K562 (cell line): ENCODE data around the gene TTLL8. TPM values are rescaled to one million over a fixed set of nuclear protein-coding genes. Genes with fewer than 3 reads are reported as not detected.

Experiments used
- ATAC-seq: fragments of 200-7000 bp; cut with Tn5 transposase; 3 replicates; pipeline ENCODE4 v1.9.1; 2020; ENCODE audit warnings: moderate library complexity
- BruUV-seq: library from RNA; stranded (reverse); fragments of 400-500 nt; replicated peaks from 2 replicates; lab custom pipeline; 2021; lab: Mats Ljungman, UMichigan
- CTCF ChIA-PET: fragments of 300-600 bp; formaldehyde crosslinking; extraction: SDS; loops from one replicate; lab custom pipeline; 2021; ENCODE audit warnings: low intra/inter-chr PET ratio; lab: Yijun Ruan, JAX
- POLR2A ChIA-PET: fragments of 300-600, 350-650 bp; sonication (Branson Sonifier 250); formaldehyde crosslinking; extraction: SDS; loops from one replicate; lab custom pipeline; 2021; ENCODE audit warnings: antibody characterized with exemption, inconsistent platforms; lab: Yijun Ruan, JAX
- DNase-seq, 4 experiments: peaks; one replicate each; pipeline versions ENCODE4 v3.0.0 to v3.0.0-alpha.2; 2011 to 2018; ENCODE audit warnings: low spot score in 3 of 4, mixed read lengths in 3 of 4; ENCODE audit errors: extremely low read depth in 1 of 4
- FAIRE-seq: peaks from 2 replicates; lab custom pipeline; 2011; peaks lifted over from hg19 to GRCh38; lab: Jason Lieb, UNC
- H2AFZ ChIP-seq: 2 replicates; pipeline ENCODE4 v1.6.0; 2011; ENCODE audit warnings: low read depth, low read length, control low read depth, inconsistent platforms
- H3K27ac ChIP-seq: fragments of 200-600 bp; 3 replicates; pipeline ENCODE4 v1.8.0; 2011; ENCODE audit warnings: low read depth, mild to moderate bottlenecking, control low read depth, inconsistent platforms, low read length, moderate library complexity, mixed read lengths; ENCODE audit errors: extremely low read depth
- H3K27me3 ChIP-seq, 2 experiments: fragments of 300-600 bp in 1 of 2; 2 replicates in 1 of 2; 3 replicates in 1 of 2; pipeline versions ENCODE4 v1.6.0 to v1.8.0; 2011; ENCODE audit warnings: inconsistent platforms in 2 of 2, low read length in 2 of 2, mild to moderate bottlenecking in 1 of 2, mixed read lengths in 1 of 2, moderate library complexity in 1 of 2; ENCODE audit not compliant: control insufficient read depth in 2 of 2, insufficient read depth in 2 of 2
- H3K36me3 ChIP-seq: fragments of 300-600 bp; 3 replicates; pipeline ENCODE4 v1.8.0; 2011; ENCODE audit warnings: mild to moderate bottlenecking, low read length, inconsistent platforms; ENCODE audit not compliant: control insufficient read depth, insufficient read depth
- H3K4me1 ChIP-seq, 2 experiments: fragments of 200-600 bp in 1 of 2; replicated peaks in 1 of 2; 2 replicates in 1 of 2; 3 replicates in 1 of 2; pipeline versions ENCODE4 v1.5.1 to v1.8.0; 2011; ENCODE audit warnings: inconsistent platforms in 2 of 2, low read length in 2 of 2, mild to moderate bottlenecking in 1 of 2, mixed read lengths in 1 of 2, moderate library complexity in 1 of 2; ENCODE audit not compliant: control insufficient read depth in 2 of 2, insufficient read depth in 2 of 2
- H3K4me2 ChIP-seq: 2 replicates; pipeline ENCODE4 v1.6.1; 2011; ENCODE audit warnings: low read length, control low read depth, inconsistent platforms, mixed read lengths; ENCODE audit not compliant: insufficient read depth
- H3K4me3 ChIP-seq: fragments of 200-600 bp; sonication (generic), shearing (Covaris generic); 2 replicates; pipeline ENCODE4 v1.5.1; 2016; ENCODE audit warnings: control low read depth, inconsistent platforms
- H3K79me2 ChIP-seq: fragments of 200-600 bp; 3 replicates; pipeline ENCODE4 v1.8.0; 2011; ENCODE audit warnings: low read length, inconsistent platforms; ENCODE audit not compliant: control insufficient read depth, insufficient read depth
- H3K9ac ChIP-seq, 2 experiments: 2 replicates each; pipeline versions ENCODE4 v1.6.0 to v1.6.1; 2011; ENCODE audit warnings: low read depth in 2 of 2, low read length in 2 of 2, control low read depth in 1 of 2, inconsistent platforms in 1 of 2, mild to moderate bottlenecking in 1 of 2, mixed read lengths in 1 of 2; ENCODE audit not compliant: insufficient read depth in 1 of 2
- H3K9me1 ChIP-seq: one replicate; pipeline ENCODE4 v1.6.0; 2011; ENCODE audit warnings: inconsistent platforms, mild to moderate bottlenecking, low read length, moderate library complexity; ENCODE audit not compliant: control insufficient read depth, insufficient read depth
- H3K9me3 ChIP-seq: replicated peaks from 2 replicates; pipeline ENCODE4 v1.5.1; 2011; ENCODE audit warnings: low read depth, low read length, inconsistent platforms; ENCODE audit not compliant: control insufficient read depth, insufficient read depth
- H4K20me1 ChIP-seq: replicated peaks from 2 replicates; pipeline ENCODE4 v1.6.1; 2011; ENCODE audit warnings: low read length, inconsistent platforms, mixed read lengths; ENCODE audit not compliant: control insufficient read depth, insufficient read depth
- CHD4 ChIP-seq: fragments of 200-600 bp; sonication (generic); IDR thresholded peaks from 3 replicates; pipeline ENCODE4 v1.6.1; 2012; ENCODE audit warnings: low read depth, mild to moderate bottlenecking, mixed read lengths, low read length, inconsistent platforms; ENCODE audit not compliant: insufficient read depth, insufficient replicate concordance, poor library complexity, severe bottlenecking
- POLR2H ChIP-seq: IDR thresholded peaks from 2 replicates; pipeline ENCODE4 v1.6.1; 2016; ENCODE audit warnings: missing genetic modification characterization, low read depth, mild to moderate bottlenecking, control low read depth, missing compliant biosample characterization, moderate library complexity
- SNRNP70 ChIP-seq: fragments of 200-400 bp; formaldehyde crosslinking; optimal IDR thresholded peaks from 2 replicates; pipeline ENCODE3; 2017; ENCODE audit warnings: low read depth, low read length
- YY1 ChIP-seq, 3 experiments: IDR thresholded peaks; 2 replicates each; pipeline ENCODE4 v1.6.1; 2011; ENCODE audit warnings: low read length in 2 of 3, mild to moderate bottlenecking in 2 of 3, moderate library complexity in 2 of 3, borderline replicate concordance in 1 of 3, control low read depth in 1 of 3, low read depth in 1 of 3; ENCODE audit not compliant: insufficient read depth in 3 of 3, insufficient replicate concordance in 2 of 3, control insufficient read depth in 1 of 3, insufficient read length in 1 of 3; ENCODE audit errors: extremely low read depth in 1 of 3
- ZNF584 ChIP-seq: fragments of 200-800 bp; sonication (Bioruptor generic); IDR thresholded peaks from 2 replicates; pipeline ENCODE4 v1.6.1; 2016; ENCODE audit warnings: low read depth, mild to moderate bottlenecking, missing genetic modification characterization, missing compliant biosample characterization
- WGBS: fragments of 100-300 bp; shearing (Covaris generic); methylation state at CpG from one replicate; pipeline ENCODE4 v1.1.6; 2016; ENCODE audit warnings: low coverage, mixed read lengths; ENCODE audit not compliant: insufficient coverage; ENCODE audit errors: missing lambda C conversion rate; 5-methylcytosine and 5-hydroxymethylcytosine counted together
- in situ Hi-C: fragments of 300-500 bp; cut with MboI; formaldehyde crosslinking; loops from 4 replicates; pipeline ENCODE4 v1.15.0; 2018; ENCODE audit warnings: inconsistent platforms, mixed read lengths
- intact Hi-C: fragments of 100-400 bp; cut with micrococcal nuclease; formaldehyde crosslinking; loops from 2 replicates; pipeline ENCODE4 v1.14.2; 2022
- polyA plus RNA-seq, 8 experiments: library from polyadenylated mRNA; depleted of rRNA in 4 of 8; stranded (reverse) in 5 of 8; unstranded in 3 of 8; fragments of >200 nt; fragmentation: Nextera tagmentation in 2 of 8; fragmentation: Illumina TruSeq in 1 of 8; extraction: Ambion mirVana in 2 of 8; extraction: Trizol in 1 of 8; gene quantifications; 2 replicates each; pipeline versions ENCODE4 v1.2.1 to v1.2.3, GENCODE V29; 2011 to 2014; ENCODE audit warnings: inconsistent platforms in 1 of 8, missing spikeins in 1 of 8
- total RNA-seq, 7 experiments: library from RNA; depleted of rRNA in 6 of 7; stranded (reverse); fragments of >200 nt in 6 of 7; fragmentation: Illumina TruSeq in 2 of 7; extraction: Trizol in 2 of 7; gene quantifications; 2 replicates each; pipeline versions ENCODE4 v1.2.1 to v1.2.3, GENCODE V29; 2011 to 2021; ENCODE audit warnings: low replicate concordance in 1 of 7
- TF ChIP-seq, protein P1 (sequence below), 2 experiments: fragments of 450-650 bp in 1 of 2; sonication (generic) in 1 of 2; formaldehyde crosslinking; conservative IDR thresholded peaks; 2 replicates each; pipeline versions ENCODE4 v1.4.0 to v1.8.1; 2020 to 2022; ENCODE audit warnings: mild to moderate bottlenecking in 1 of 2, missing genetic modification reagents in 1 of 2
- TF ChIP-seq, protein P2 (sequence below): fragments of 450-650 bp; conservative IDR thresholded peaks from 2 replicates; pipeline ENCODE4 v1.6.1; 2016; ENCODE audit warnings: missing genetic modification characterization, low read depth, mild to moderate bottlenecking, control low read depth, missing compliant biosample characterization

The TTLL8 gene
- total and polyA plus RNA-seq, 9 of the 15 experiments (the other 6 are each of a cell fraction or from before 2014, with no cell fraction given) = not detected

GRCh38 chr22:50032109-50032871 is 25.8 kb downstream of the TTLL8 start:
- Histone ChIP-seq H3K36me3 (no peaks in the 10 kb centered on the region), H3K27ac (no peak overlapping the region), H4K20me1 (no peaks in the 10 kb centered on the region; the same call in 1 of the 2 replicates), H3K27me3 (peaks cover 4 to 63% of the 10 kb centered on the region in 2 experiments; a peak in 4 of 5 replicates), H2AFZ (no peak overlapping the region), H3K4me2 (no peak overlapping the region), H3K4me1 (peaks cover 0 to 55% of the 10 kb centered on the region in 2 experiments; a peak in 2 of 5 replicates), H3K9me1 (no peaks in the 10 kb centered on the region), H3K79me2 (no peaks in the 10 kb centered on the region), H3K4me3 (no peak overlapping the region), H3K9ac (no peak overlapping the region; a peak in 1 of 4 replicates), H3K9me3 (no peaks in the 10 kb centered on the region)
- in situ Hi-C loops = loop anchor here (5.0 kb wide), 2 partner anchors 100 to 265 kb away; no protein-coding TSS in a partner anchor
- BruUV-seq = no TSS peak
- DNase-seq (no peak), ATAC-seq (no peak), FAIRE-seq (no peak)
- ChIA-PET POLR2A (no interaction called here), CTCF (no interaction called here)
- intact Hi-C loops = loop anchor here (5.0 kb wide), 1 partner anchor 265 kb away; no protein-coding TSS in a partner anchor
- TF ChIP-seq SNRNP70 (no peak), YY1 (IDR thresholded peaks at IDR 0.05; ENCODE audit: borderline replicate concordance in 1 of 3, control insufficient read depth in 1 of 3, extremely low read depth in 1 of 3, insufficient read depth in 3 of 3, insufficient read length in 1 of 3, insufficient replicate concordance in 2 of 3, low read depth in 1 of 3, low read length in 2 of 3) (no peak), POLR2H (tag) (no peak), CHD4 (no peak), ZNF584 (CRISPR knock-in tag) (no peak)
- TF ChIP-seq, protein P1, sequence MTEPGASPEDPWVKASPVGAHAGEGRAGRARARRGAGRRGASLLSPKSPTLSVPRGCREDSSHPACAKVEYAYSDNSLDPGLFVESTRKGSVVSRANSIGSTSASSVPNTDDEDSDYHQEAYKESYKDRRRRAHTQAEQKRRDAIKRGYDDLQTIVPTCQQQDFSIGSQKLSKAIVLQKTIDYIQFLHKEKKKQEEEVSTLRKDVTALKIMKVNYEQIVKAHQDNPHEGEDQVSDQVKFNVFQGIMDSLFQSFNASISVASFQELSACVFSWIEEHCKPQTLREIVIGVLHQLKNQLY (CRISPR knock-in tag; conservative IDR thresholded peaks at IDR 0.05) = no peak
- TF ChIP-seq, protein P2, sequence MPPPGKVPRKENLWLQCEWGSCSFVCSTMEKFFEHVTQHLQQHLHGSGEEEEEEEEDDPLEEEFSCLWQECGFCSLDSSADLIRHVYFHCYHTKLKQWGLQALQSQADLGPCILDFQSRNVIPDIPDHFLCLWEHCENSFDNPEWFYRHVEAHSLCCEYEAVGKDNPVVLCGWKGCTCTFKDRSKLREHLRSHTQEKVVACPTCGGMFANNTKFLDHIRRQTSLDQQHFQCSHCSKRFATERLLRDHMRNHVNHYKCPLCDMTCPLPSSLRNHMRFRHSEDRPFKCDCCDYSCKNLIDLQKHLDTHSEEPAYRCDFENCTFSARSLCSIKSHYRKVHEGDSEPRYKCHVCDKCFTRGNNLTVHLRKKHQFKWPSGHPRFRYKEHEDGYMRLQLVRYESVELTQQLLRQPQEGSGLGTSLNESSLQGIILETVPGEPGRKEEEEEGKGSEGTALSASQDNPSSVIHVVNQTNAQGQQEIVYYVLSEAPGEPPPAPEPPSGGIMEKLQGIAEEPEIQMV (tag) = no peak
- WGBS = 9% methylated on average over 18 of the region's 24 CpGs
